Smooth muscle cell (in vitro differentiated cells): ENCODE data around the gene MRTFB. TPM values are rescaled to one million over a fixed set of nuclear protein-coding genes. Genes with fewer than 3 reads are reported as not detected.

Experiments
- DNase-seq: peaks from one replicate; lab custom pipeline; 2025; ENCODE audit not compliant: unreplicated experiment; lab: John Stamatoyannopoulos, UW
- H2AFZ ChIP-seq: fragments of 200-600 bp; sonication (generic); 2 replicates; pipeline ENCODE4 v1.6.0; 2016; ENCODE audit warnings: antibody characterized with exemption, low read depth, mild to moderate bottlenecking
- H3F3A ChIP-seq: fragments of 200-600 bp; sonication (generic); 2 replicates; pipeline ENCODE4 v1.6.0; 2017; ENCODE audit warnings: antibody characterized with exemption, low read depth
- H3K27ac ChIP-seq: fragments of 200-600 bp; sonication (generic); 2 replicates; pipeline ENCODE4 v1.5.1; 2016; ENCODE audit warnings: low read depth, mild to moderate bottlenecking
- H3K27me3 ChIP-seq: fragments of 200-600 bp; sonication (generic); 2 replicates; pipeline ENCODE4 v1.6.1; 2016; ENCODE audit warnings: low read depth, mild to moderate bottlenecking
- H3K36me3 ChIP-seq: fragments of 200-600 bp; sonication (generic); 2 replicates; pipeline ENCODE4 v1.5.1; 2016; ENCODE audit warnings: low read depth
- H3K4me1 ChIP-seq: fragments of 200-600 bp; sonication (generic); 2 replicates; pipeline ENCODE4 v1.5.1; 2016; ENCODE audit warnings: low read depth
- H3K4me2 ChIP-seq: fragments of 200-600 bp; sonication (generic); 2 replicates; pipeline ENCODE4 v1.6.0; 2016; ENCODE audit warnings: mild to moderate bottlenecking
- H3K4me3 ChIP-seq: fragments of 200-600 bp; sonication (generic); 2 replicates; pipeline ENCODE4 v1.5.1; 2016; ENCODE audit warnings: mild to moderate bottlenecking
- H3K79me2 ChIP-seq: fragments of 200-600 bp; sonication (generic); 2 replicates; pipeline ENCODE4 v1.6.0; 2016; ENCODE audit warnings: low read depth, mild to moderate bottlenecking
- H3K9ac ChIP-seq: fragments of 200-600 bp; sonication (generic); 2 replicates; pipeline ENCODE4 v1.6.0; 2016; ENCODE audit warnings: low read depth
- H3K9me3 ChIP-seq: fragments of 200-600 bp; sonication (generic); replicated peaks from 2 replicates; pipeline ENCODE4 v1.5.1; 2016; ENCODE audit warnings: low read depth
- H4K20me1 ChIP-seq: fragments of 200-600 bp; sonication (generic); 2 replicates; pipeline ENCODE4 v1.6.0; 2016; ENCODE audit warnings: low read depth
- CTCF ChIP-seq: fragments of 200-600 bp; sonication (generic); IDR thresholded peaks from 2 replicates; pipeline ENCODE4 v1.5.1; 2017; ENCODE audit warnings: borderline replicate concordance, mild to moderate bottlenecking, antibody characterized with exemption; ENCODE audit not compliant: insufficient read depth, poor library complexity, severe bottlenecking
- WGBS: methylation state at CpG from one replicate; pipeline ENCODE4 v1.1.7; 2016; ENCODE audit warnings: low lambda C conversion rate; 5-methylcytosine and 5-hydroxymethylcytosine counted together
- polyA plus RNA-seq: library from polyadenylated mRNA; unstranded; fragments of >200 nt; fragmentation: Nextera tagmentation; extraction: Ambion mirVana; gene quantifications from 2 replicates; pipeline ENCODE4 v1.2.1, GENCODE V29; 2016
- total RNA-seq: library from RNA; depleted of rRNA; stranded (reverse); fragments of >200 nt; gene quantifications from 2 replicates; pipeline ENCODE4 v1.2.3, GENCODE V29; 2014

The MRTFB gene
- total and polyA plus RNA-seq, 2 experiments from 2014 or later, result 6.8 to 22.6 TPM

GRCh38 chr16:14125000-14125681, 54.0 kb downstream of the MRTFB start:
- no peak for DNase-seq
- no peaks in the 10 kb centered on the region for H3K27me3 ChIP-seq
- no peak for TF ChIP-seq CTCF
- no peaks in the 10 kb centered on the region for H3K36me3 ChIP-seq
- no peak overlapping the region for H3K4me3 ChIP-seq
- H3K4me2 ChIP-seq, result no peak overlapping the region
- peaks cover 74% of the 10 kb centered on the region for H3K79me2 ChIP-seq
- H3K9me3 ChIP-seq, result no peaks in the 10 kb centered on the region
- H3K27ac ChIP-seq, result no peak overlapping the region
- peaks cover 14% of the 10 kb centered on the region for H3K4me1 ChIP-seq
- H3K9ac ChIP-seq, result no peak overlapping the region
- H3F3A ChIP-seq, result peaks cover 10% of the 10 kb centered on the region
- H2AFZ ChIP-seq, result no peak overlapping the region
- peaks cover 51% of the 10 kb centered on the region for H4K20me1 ChIP-seq
- 93% methylated on average over 5 of the region's 5 CpGs for WGBS

- DNase-seq, result no peak
- Histone ChIP-seq H3K4me3 (no peak overlapping the region), H3F3A (peaks cover 6% of the 10 kb centered on the region), H3K9ac (no peak overlapping the region), H3K27ac (no peak overlapping the region), H4K20me1 (peaks cover 45% of the 10 kb centered on the region), H2AFZ (no peak overlapping the region), H3K79me2 (peaks cover 79% of the 10 kb centered on the region), H3K4me1 (peaks cover 14% of the 10 kb centered on the region), H3K4me2 (no peak overlapping the region), H3K27me3 (no peaks in the 10 kb centered on the region), H3K36me3 (no peaks in the 10 kb centered on the region), H3K9me3 (no peaks in the 10 kb centered on the region)
- 86% methylated on average over 3 of the region's 3 CpGs for WGBS
- TF ChIP-seq CTCF, result no peak
These were observed 54.6 kb downstream of the MRTFB start for GRCh38 chr16:14125708-14126107.

- H3K4me3 ChIP-seq, result no peak overlapping the region
- H3K79me2 ChIP-seq, result peaks cover 69% of the 10 kb centered on the region
- no peaks in the 10 kb centered on the region for H3F3A ChIP-seq
- no peak for DNase-seq
- H3K27ac ChIP-seq, result no peak overlapping the region
- no peaks in the 10 kb centered on the region for H3K27me3 ChIP-seq
- H3K36me3 ChIP-seq, result no peaks in the 10 kb centered on the region
- no peaks in the 10 kb centered on the region for H3K9me3 ChIP-seq
- no peak overlapping the region for H3K4me2 ChIP-seq
- TF ChIP-seq CTCF, result no peak
- H3K9ac ChIP-seq, result no peak overlapping the region
- peaks cover 29% of the 10 kb centered on the region for H3K4me1 ChIP-seq
- WGBS, result 93% methylated on average over 5 of the region's 5 CpGs
- H2AFZ ChIP-seq, result no peak overlapping the region
- H4K20me1 ChIP-seq, result peaks cover 35% of the 10 kb centered on the region
These were observed 57.0 kb downstream of the MRTFB start for GRCh38 chr16:14128097-14128496.

- no peak overlapping the region for H3K4me2 ChIP-seq
- no peak for TF ChIP-seq CTCF
- H3K27ac ChIP-seq, result no peak overlapping the region
- no peak for DNase-seq
- no peaks in the 10 kb centered on the region for H3K36me3 ChIP-seq
- H3F3A ChIP-seq, result no peaks in the 10 kb centered on the region
- H3K4me1 ChIP-seq, result peaks cover 29% of the 10 kb centered on the region
- H3K9me3 ChIP-seq, result no peaks in the 10 kb centered on the region
- H3K9ac ChIP-seq, result no peak overlapping the region
- peaks cover 38% of the 10 kb centered on the region for H4K20me1 ChIP-seq
- no peak overlapping the region for H2AFZ ChIP-seq
- H3K79me2 ChIP-seq, result peaks cover 59% of the 10 kb centered on the region
- H3K4me3 ChIP-seq, result no peak overlapping the region
- no peaks in the 10 kb centered on the region for H3K27me3 ChIP-seq
- WGBS, result 96% methylated on average over 5 of the region's 5 CpGs
These were observed 58.4 kb downstream of the MRTFB start for GRCh38 chr16:14129502-14129901.
